Measurements from ENCODE around the gene TRAPPC3L.

TRAPPC3L gene

GRCh38 chr6:116536216-116536621 is 9.3 kb downstream of the TRAPPC3L start:
- no CpG with 5 or more reads among the region's 4 CpGs for WGBS (ENCODE audit: extremely low coverage, insufficient coverage, insufficient read length)
- Histone ChIP-seq H3K36me3 (ENCODE audit: control insufficient read depth in 1 of 2, insufficient read depth in 2 of 2, low read length in 2 of 2) (no peaks in the 10 kb centered on the region), H2BK120ac (ENCODE audit: insufficient read depth, low read length, poor library complexity) (no peak overlapping the region), H3K4me3 (ENCODE audit: low read depth, low read length) (no peak overlapping the region), H4K8ac (ENCODE audit: low read depth, low read length) (no peak overlapping the region), H3K27me3 (ENCODE audit: insufficient read depth, low read length) (no peaks in the 10 kb centered on the region), H3K18ac (ENCODE audit: low read length) (no peak overlapping the region), H3K9me3 (ENCODE audit: insufficient read depth, low read depth, low read length) (no peaks in the 10 kb centered on the region), H2AFZ (ENCODE audit: insufficient read depth, low read length, poor library complexity) (no peak overlapping the region), H3K79me1 (ENCODE audit: low read length) (no peaks in the 10 kb centered on the region), H3K14ac (ENCODE audit: low read length) (no peak overlapping the region), H3K23ac (ENCODE audit: low read length) (no peak overlapping the region), H4K12ac (ENCODE audit: low read depth, low read length) (no peak overlapping the region), H3K79me2 (ENCODE audit: control insufficient read depth, insufficient read depth, low read length, poor library complexity) (no peaks in the 10 kb centered on the region), H2AK5ac (ENCODE audit: low read length) (no peak overlapping the region), H2BK12ac (ENCODE audit: low read length) (no peak overlapping the region), H3K4me2 (ENCODE audit: low read length) (no peak overlapping the region), H4K91ac (ENCODE audit: low read depth, low read length) (no peak overlapping the region), H3K27ac (ENCODE audit: low read depth, low read length) (no peak overlapping the region), H3K9ac (ENCODE audit: low read length) (no peak overlapping the region), H3K4ac (ENCODE audit: low read depth, low read length) (no peak overlapping the region), H2BK5ac (ENCODE audit: low read depth, low read length, poor library complexity) (no peak overlapping the region), H3K4me1 (ENCODE audit: control insufficient read depth in 1 of 2, insufficient read depth in 2 of 2, low read length in 2 of 2) (no peaks in the 10 kb centered on the region)
- peak; percentile 21 to 89 for DNase-seq

GRCh38 chr6:116535109-116535508 is 10.4 kb downstream of the TRAPPC3L start:
- H3K27ac ChIP-seq (ENCODE audit: low read depth, low read length): no peak overlapping the region
- no peaks in the 10 kb centered on the region for H3K9me3 ChIP-seq (ENCODE audit: insufficient read depth, low read depth, low read length)
- no peak overlapping the region for H2AFZ ChIP-seq (ENCODE audit: insufficient read depth, low read length, poor library complexity)
- H3K4me2 ChIP-seq (ENCODE audit: low read length): no peak overlapping the region
- no peak overlapping the region for H2BK5ac ChIP-seq (ENCODE audit: low read depth, low read length, poor library complexity)
- H4K12ac ChIP-seq (ENCODE audit: low read depth, low read length): no peak overlapping the region
- H3K23ac ChIP-seq (ENCODE audit: low read length): no peak overlapping the region
- no peaks in the 10 kb centered on the region for H3K36me3 ChIP-seq (ENCODE audit: control insufficient read depth in 1 of 2, insufficient read depth in 2 of 2, low read length in 2 of 2)
- H3K79me2 ChIP-seq (ENCODE audit: control insufficient read depth, insufficient read depth, low read length, poor library complexity): no peaks in the 10 kb centered on the region
- H2BK12ac ChIP-seq (ENCODE audit: low read length): no peak overlapping the region
- no peaks in the 10 kb centered on the region for H3K4me1 ChIP-seq (ENCODE audit: control insufficient read depth in 1 of 2, insufficient read depth in 2 of 2, low read length in 2 of 2)
- H4K8ac ChIP-seq (ENCODE audit: low read depth, low read length): no peak overlapping the region
- DNase-seq: peak; percentile 60 to 84
- H3K79me1 ChIP-seq (ENCODE audit: low read length): no peaks in the 10 kb centered on the region
- no peak overlapping the region for H3K4ac ChIP-seq (ENCODE audit: low read depth, low read length)
- H3K9ac ChIP-seq (ENCODE audit: low read length): no peak overlapping the region
- no peak overlapping the region for H3K14ac ChIP-seq (ENCODE audit: low read length)
- H2AK5ac ChIP-seq (ENCODE audit: low read length): no peak overlapping the region
- no peak overlapping the region for H2BK120ac ChIP-seq (ENCODE audit: insufficient read depth, low read length, poor library complexity)
- no peaks in the 10 kb centered on the region for H3K27me3 ChIP-seq (ENCODE audit: insufficient read depth, low read length)
- H3K4me3 ChIP-seq (ENCODE audit: low read depth, low read length): no peak overlapping the region
- no peak overlapping the region for H3K18ac ChIP-seq (ENCODE audit: low read length)
- H4K91ac ChIP-seq (ENCODE audit: low read depth, low read length): no peak overlapping the region

- no CpG with 5 or more reads among the region's 9 CpGs for WGBS (ENCODE audit: extremely low coverage, insufficient coverage, insufficient read length)
- H2AK5ac ChIP-seq (ENCODE audit: low read length): no peak overlapping the region
- H3K9ac ChIP-seq (ENCODE audit: low read length): no peak overlapping the region
- no peak overlapping the region for H2BK12ac ChIP-seq (ENCODE audit: low read length)
- DNase-seq: no peak
- H3K27ac ChIP-seq (ENCODE audit: low read depth, low read length): no peak overlapping the region
- H3K27me3 ChIP-seq (ENCODE audit: insufficient read depth, low read length): no peaks in the 10 kb centered on the region
- peaks cover 1% of the 10 kb centered on the region for H3K79me2 ChIP-seq (ENCODE audit: control insufficient read depth, insufficient read depth, low read length, poor library complexity)
- H3K9me3 ChIP-seq (ENCODE audit: insufficient read depth, low read depth, low read length): no peaks in the 10 kb centered on the region
- no peak overlapping the region for H2AFZ ChIP-seq (ENCODE audit: insufficient read depth, low read length, poor library complexity)
- no peak overlapping the region for H3K18ac ChIP-seq (ENCODE audit: low read length)
- H3K23ac ChIP-seq (ENCODE audit: low read length): no peak overlapping the region
- no peak overlapping the region for H3K14ac ChIP-seq (ENCODE audit: low read length)
- H2BK5ac ChIP-seq (ENCODE audit: low read depth, low read length, poor library complexity): no peak overlapping the region
- H3K4me1 ChIP-seq (ENCODE audit: control insufficient read depth in 1 of 2, insufficient read depth in 2 of 2, low read length in 2 of 2): peaks cover 7% of the 10 kb centered on the region in 2 experiments
- no peak overlapping the region for H4K91ac ChIP-seq (ENCODE audit: low read depth, low read length)
- no peak overlapping the region for H3K4me2 ChIP-seq (ENCODE audit: low read length)
- no peak overlapping the region for H3K4ac ChIP-seq (ENCODE audit: low read depth, low read length)
- no peak overlapping the region for H4K8ac ChIP-seq (ENCODE audit: low read depth, low read length)
- no peak overlapping the region for H2BK120ac ChIP-seq (ENCODE audit: insufficient read depth, low read length, poor library complexity)
- H3K4me3 ChIP-seq (ENCODE audit: low read depth, low read length): no peak overlapping the region
- H3K36me3 ChIP-seq (ENCODE audit: control insufficient read depth in 1 of 2, insufficient read depth in 2 of 2, low read length in 2 of 2): no peaks in the 10 kb centered on the region
- H3K79me1 ChIP-seq (ENCODE audit: low read length): peaks cover 1% of the 10 kb centered on the region
- no peak overlapping the region for H4K12ac ChIP-seq (ENCODE audit: low read depth, low read length)
Measured at GRCh38 chr6:116533233-116533957, 12.1 kb downstream of the TRAPPC3L start.

- peaks cover 1% of the 10 kb centered on the region for H3K79me2 ChIP-seq (ENCODE audit: control insufficient read depth, insufficient read depth, low read length, poor library complexity)
- H3K9me3 ChIP-seq (ENCODE audit: insufficient read depth, low read depth, low read length): no peaks in the 10 kb centered on the region
- WGBS (ENCODE audit: extremely low coverage, insufficient coverage, insufficient read length): no CpG with 5 or more reads among the region's 12 CpGs
- no peak overlapping the region for H4K8ac ChIP-seq (ENCODE audit: low read depth, low read length)
- H3K79me1 ChIP-seq (ENCODE audit: low read length): peaks cover 1% of the 10 kb centered on the region
- no peak overlapping the region for H2BK5ac ChIP-seq (ENCODE audit: low read depth, low read length, poor library complexity)
- no peak overlapping the region for H3K27ac ChIP-seq (ENCODE audit: low read depth, low read length)
- peak; percentile 34 to 76 for DNase-seq
- H4K91ac ChIP-seq (ENCODE audit: low read depth, low read length): no peak overlapping the region
- no peak overlapping the region for H2BK120ac ChIP-seq (ENCODE audit: insufficient read depth, low read length, poor library complexity)
- H3K4me1 ChIP-seq (ENCODE audit: control insufficient read depth in 1 of 2, insufficient read depth in 2 of 2, low read length in 2 of 2): peaks cover 7% of the 10 kb centered on the region in 2 experiments
- no peak overlapping the region for H3K14ac ChIP-seq (ENCODE audit: low read length)
- no peak overlapping the region for H3K23ac ChIP-seq (ENCODE audit: low read length)
- H3K18ac ChIP-seq (ENCODE audit: low read length): no peak overlapping the region
- no peak overlapping the region for H4K12ac ChIP-seq (ENCODE audit: low read depth, low read length)
- no peak overlapping the region for H3K4ac ChIP-seq (ENCODE audit: low read depth, low read length)
- H2AK5ac ChIP-seq (ENCODE audit: low read length): no peak overlapping the region
- H3K27me3 ChIP-seq (ENCODE audit: insufficient read depth, low read length): no peaks in the 10 kb centered on the region
- no peak overlapping the region for H3K9ac ChIP-seq (ENCODE audit: low read length)
- no peak overlapping the region for H3K4me2 ChIP-seq (ENCODE audit: low read length)
- H2BK12ac ChIP-seq (ENCODE audit: low read length): no peak overlapping the region
- H3K36me3 ChIP-seq (ENCODE audit: control insufficient read depth in 1 of 2, insufficient read depth in 2 of 2, low read length in 2 of 2): no peaks in the 10 kb centered on the region
- H2AFZ ChIP-seq (ENCODE audit: insufficient read depth, low read length, poor library complexity): no peak overlapping the region
- H3K4me3 ChIP-seq (ENCODE audit: low read depth, low read length): no peak overlapping the region
Measured at GRCh38 chr6:116531675-116532570, 13.6 kb downstream of the TRAPPC3L start.
